Activated naive CD4-positive, alpha-beta T cell treated with anti-CD3 and anti-CD28 coated beads for 36 hours (primary cell): ENCODE results near the gene TMED6. TPM values are rescaled to one million over a fixed set of nuclear protein-coding genes. Genes with fewer than 3 reads are reported as not detected.

Experiments
- CTCF ChIA-PET: fragments of 350-600 bp; sonication (Branson Sonifier 250); formaldehyde crosslinking; loops from one replicate; lab custom pipeline; 2021; ENCODE audit warnings: antibody characterized with exemption; lab: Charles Lee
- DNase-seq: peaks from one replicate; pipeline ENCODE4 v3.0.0-alpha.2; 2020
- H3K27ac Mint-ChIP-seq: one replicate; pipeline ENCODE4 v1.8.0; 2021; ENCODE audit warnings: mild to moderate bottlenecking, mixed read lengths
- H3K27me3 Mint-ChIP-seq: one replicate; pipeline ENCODE4 v1.8.0; 2021; ENCODE audit warnings: low read depth, mixed read lengths
- H3K36me3 Mint-ChIP-seq: one replicate; pipeline ENCODE4 v1.8.0; 2021; ENCODE audit warnings: low read depth, mixed read lengths
- H3K4me1 Mint-ChIP-seq: one replicate; pipeline ENCODE4 v1.8.0; 2021; ENCODE audit warnings: low read depth, mixed read lengths
- H3K4me3 Mint-ChIP-seq: one replicate; pipeline ENCODE4 v1.8.0; 2021; ENCODE audit warnings: mild to moderate bottlenecking, moderate library complexity, mixed read lengths
- H3K9me3 Mint-ChIP-seq: one replicate; pipeline ENCODE4 v1.8.0; 2021; ENCODE audit warnings: mixed read lengths
- intact Hi-C: fragments of 100-400 bp; cut with micrococcal nuclease; formaldehyde crosslinking; loops from one replicate; pipeline ENCODE4 v1.15.1; 2023
- total RNA-seq, 2 experiments: library from RNA; stranded (reverse); gene quantifications; one replicate each; pipeline ENCODE4 v1.2.3, GENCODE V29; 2021

Gene TMED6
- total RNA-seq, 2 experiments from 2014 or later = 0.86 to 0.88 TPM

DNA sequence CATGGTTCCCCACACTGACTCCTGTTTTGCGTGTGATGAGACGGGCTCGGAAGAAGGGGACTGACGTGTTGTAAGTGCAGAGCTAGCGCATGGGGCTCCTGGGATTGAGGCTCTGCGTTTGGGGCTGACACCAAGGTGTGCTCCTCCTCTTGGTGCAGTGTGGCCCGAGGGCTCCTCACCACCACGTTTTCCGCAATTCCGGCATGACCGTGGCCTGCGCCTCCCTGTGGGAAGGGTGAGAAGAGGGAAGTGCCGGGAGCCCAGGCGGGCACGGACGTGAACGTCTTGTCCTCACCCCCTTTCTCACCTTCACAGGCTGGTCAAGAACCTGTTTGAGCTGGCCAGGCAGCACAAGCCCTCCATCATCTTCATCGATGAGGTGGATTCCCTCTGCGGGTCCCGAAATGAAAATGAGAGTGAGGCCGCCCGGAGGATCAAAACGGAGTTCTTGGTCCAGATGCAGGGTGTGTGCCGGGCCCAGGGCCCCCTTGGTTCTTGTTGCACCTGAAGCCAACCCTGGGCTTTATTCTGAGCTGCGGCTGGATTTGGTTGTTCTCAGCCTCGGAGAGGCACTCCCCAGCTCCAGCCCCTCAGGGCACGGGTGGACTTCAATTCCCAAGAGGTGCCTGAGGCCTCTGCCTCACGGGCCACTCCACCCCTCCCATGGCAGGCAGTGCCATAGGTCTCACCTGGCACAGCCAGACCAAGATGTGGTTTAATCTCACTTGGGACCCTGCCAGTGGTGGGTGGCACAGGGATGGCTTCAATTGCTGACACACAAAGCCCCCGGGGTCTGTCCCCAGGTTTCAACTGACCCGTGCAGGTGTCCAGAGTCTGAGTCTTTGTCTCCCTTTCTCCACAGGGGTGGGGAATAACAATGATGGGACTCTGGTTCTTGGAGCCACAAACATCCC, 31.5 kb downstream of the TMED6 start:
- intact Hi-C loops = no loop called here
- no peak overlapping the region for H3K4me3 Mint-ChIP-seq
- CTCF ChIA-PET = no interaction called here
- peaks cover 30% of the 10 kb centered on the region for H3K36me3 Mint-ChIP-seq
- no peaks in the 10 kb centered on the region for H3K27me3 Mint-ChIP-seq
- peaks cover 9% of the 10 kb centered on the region for H3K4me1 Mint-ChIP-seq
- no peak overlapping the region for H3K27ac Mint-ChIP-seq
- no peak for DNase-seq
- no peaks in the 10 kb centered on the region for H3K9me3 Mint-ChIP-seq

DNA sequence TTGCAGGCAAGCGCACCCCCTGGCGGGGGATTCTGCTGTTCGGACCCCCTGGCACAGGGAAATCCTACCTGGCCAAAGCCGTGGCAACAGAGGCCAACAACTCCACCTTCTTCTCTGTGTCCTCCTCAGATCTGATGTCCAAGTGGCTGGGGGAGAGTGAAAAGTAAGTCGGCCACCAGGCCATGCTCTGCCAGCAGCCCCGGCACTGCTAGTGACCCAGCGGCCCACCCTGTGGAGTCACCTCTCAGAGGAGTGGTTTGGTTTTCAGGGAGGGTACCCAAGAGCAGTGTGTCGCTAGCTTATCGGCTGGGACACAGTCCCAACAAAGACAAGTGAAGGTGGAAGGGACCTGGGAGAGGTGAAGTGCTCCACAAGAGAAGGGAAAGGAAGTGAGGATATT, 32.2 kb downstream of the TMED6 start:
- DNase-seq = no peak
- Mint-ChIP-seq H3K27me3 (no peaks in the 10 kb centered on the region), H3K4me3 (no peak overlapping the region), H3K27ac (no peak overlapping the region), H3K9me3 (no peaks in the 10 kb centered on the region), H3K36me3 (peaks cover 32% of the 10 kb centered on the region), H3K4me1 (peaks cover 11% of the 10 kb centered on the region)
- CTCF ChIA-PET = no interaction called here
- intact Hi-C loops = no loop called here

DNA sequence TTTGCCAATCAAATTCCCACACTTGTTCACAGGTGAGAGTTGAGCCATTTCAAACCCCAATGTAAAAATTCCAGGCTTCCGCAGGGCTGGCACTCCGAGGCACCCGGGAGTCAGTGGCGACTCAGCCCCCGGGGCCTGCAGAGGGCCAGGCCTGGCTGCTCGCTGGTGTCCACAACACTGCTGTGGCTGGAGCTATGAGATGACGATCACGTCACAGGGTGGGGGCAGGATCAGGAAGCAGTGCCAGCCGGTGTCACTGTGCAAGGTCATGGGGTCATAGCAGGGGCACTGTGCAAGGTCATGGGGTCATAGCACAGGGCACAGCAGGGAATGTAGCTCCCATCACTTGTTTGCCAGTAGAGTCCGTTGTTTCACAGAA, 32.7 kb downstream of the TMED6 start:
- intact Hi-C loops = no loop called here
- peaks cover 15% of the 10 kb centered on the region for H3K4me1 Mint-ChIP-seq
- CTCF ChIA-PET = interaction anchor here (1.4 kb wide), 1 partner anchor 9 kb away, joined by 3 read pairs; no protein-coding TSS in a partner anchor
- no peak for DNase-seq
- H3K4me3 Mint-ChIP-seq = no peak overlapping the region
- no peaks in the 10 kb centered on the region for H3K27me3 Mint-ChIP-seq
- H3K9me3 Mint-ChIP-seq = no peaks in the 10 kb centered on the region
- no peak overlapping the region for H3K27ac Mint-ChIP-seq
- peaks cover 34% of the 10 kb centered on the region for H3K36me3 Mint-ChIP-seq

DNA sequence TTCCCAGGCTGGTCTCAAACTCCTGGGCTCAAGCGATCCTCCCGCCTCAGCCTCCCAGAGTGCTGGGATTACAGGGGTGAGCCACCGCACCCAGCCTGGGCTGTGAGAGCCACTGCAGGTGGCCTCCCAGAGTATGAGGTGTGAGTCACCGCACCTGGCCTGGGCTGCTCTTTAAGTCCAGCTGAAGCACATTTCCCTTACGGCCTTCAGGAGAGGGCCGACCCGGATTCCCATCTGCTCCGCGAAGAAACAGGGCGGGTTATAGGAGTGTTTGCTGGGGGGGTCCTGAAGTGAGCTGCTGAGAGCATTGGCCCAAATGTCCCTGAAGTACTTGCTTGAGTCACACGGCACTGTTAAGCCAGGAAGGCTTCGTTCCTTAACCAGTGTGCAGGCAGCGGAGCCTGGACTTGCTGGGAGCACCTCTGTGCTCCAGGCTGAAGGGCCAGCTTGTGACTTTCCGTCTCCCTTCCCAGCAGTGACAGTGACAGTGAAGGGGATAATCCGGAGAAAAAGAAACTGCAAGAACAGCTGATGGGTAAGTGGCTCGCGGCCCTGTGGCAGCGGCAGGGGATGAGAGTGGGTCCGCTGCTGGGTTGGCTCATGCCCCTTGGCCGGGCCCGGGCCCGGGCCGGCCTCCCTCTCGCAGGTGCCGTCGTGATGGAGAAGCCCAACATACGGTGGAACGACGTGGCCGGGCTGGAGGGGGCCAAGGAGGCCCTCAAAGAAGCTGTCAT, 33.2 kb downstream of the TMED6 start:
- CTCF ChIA-PET = interaction anchor here (1.4 kb wide), 1 partner anchor 9 kb away, joined by 3 read pairs; no protein-coding TSS in a partner anchor
- H3K9me3 Mint-ChIP-seq = no peaks in the 10 kb centered on the region
- H3K27ac Mint-ChIP-seq = no peak overlapping the region
- no peaks in the 10 kb centered on the region for H3K27me3 Mint-ChIP-seq
- intact Hi-C loops = no loop called here
- DNase-seq = no peak
- peaks cover 34% of the 10 kb centered on the region for H3K36me3 Mint-ChIP-seq
- H3K4me1 Mint-ChIP-seq = peaks cover 20% of the 10 kb centered on the region
- H3K4me3 Mint-ChIP-seq = no peak overlapping the region

DNA sequence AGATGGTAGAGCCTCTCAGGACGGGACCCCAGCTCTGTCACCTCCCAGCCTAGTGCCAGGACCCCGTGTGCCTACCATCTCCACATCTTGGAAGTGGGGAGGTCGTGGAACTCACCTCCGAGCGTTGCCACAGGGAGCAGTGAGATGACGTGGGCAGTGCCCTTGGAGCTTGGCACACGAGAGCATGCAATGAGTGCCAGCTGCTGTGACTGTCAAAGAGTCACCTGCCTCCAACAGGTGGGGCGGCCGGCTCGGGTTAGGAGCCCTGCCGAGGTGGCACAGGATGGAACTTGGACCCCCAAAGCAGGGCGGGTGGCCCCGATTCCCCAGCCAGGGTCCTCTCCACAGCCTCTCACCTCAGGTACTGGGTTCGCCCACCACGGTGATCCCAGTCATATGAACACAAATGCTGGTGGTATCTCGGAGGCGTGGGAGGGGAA, 35.0 kb downstream of the TMED6 start:
- no peak for DNase-seq
- no peak overlapping the region for H3K4me3 Mint-ChIP-seq
- CTCF ChIA-PET = interaction anchor here (0.8 kb wide), 1 partner anchor 12 kb away, joined by 3 read pairs; no protein-coding TSS in a partner anchor
- no peaks in the 10 kb centered on the region for H3K9me3 Mint-ChIP-seq
- H3K4me1 Mint-ChIP-seq = peaks cover 24% of the 10 kb centered on the region
- intact Hi-C loops = no loop called here
- H3K36me3 Mint-ChIP-seq = peaks cover 22% of the 10 kb centered on the region
- H3K27ac Mint-ChIP-seq = no peak overlapping the region
- H3K27me3 Mint-ChIP-seq = no peaks in the 10 kb centered on the region

DNA sequence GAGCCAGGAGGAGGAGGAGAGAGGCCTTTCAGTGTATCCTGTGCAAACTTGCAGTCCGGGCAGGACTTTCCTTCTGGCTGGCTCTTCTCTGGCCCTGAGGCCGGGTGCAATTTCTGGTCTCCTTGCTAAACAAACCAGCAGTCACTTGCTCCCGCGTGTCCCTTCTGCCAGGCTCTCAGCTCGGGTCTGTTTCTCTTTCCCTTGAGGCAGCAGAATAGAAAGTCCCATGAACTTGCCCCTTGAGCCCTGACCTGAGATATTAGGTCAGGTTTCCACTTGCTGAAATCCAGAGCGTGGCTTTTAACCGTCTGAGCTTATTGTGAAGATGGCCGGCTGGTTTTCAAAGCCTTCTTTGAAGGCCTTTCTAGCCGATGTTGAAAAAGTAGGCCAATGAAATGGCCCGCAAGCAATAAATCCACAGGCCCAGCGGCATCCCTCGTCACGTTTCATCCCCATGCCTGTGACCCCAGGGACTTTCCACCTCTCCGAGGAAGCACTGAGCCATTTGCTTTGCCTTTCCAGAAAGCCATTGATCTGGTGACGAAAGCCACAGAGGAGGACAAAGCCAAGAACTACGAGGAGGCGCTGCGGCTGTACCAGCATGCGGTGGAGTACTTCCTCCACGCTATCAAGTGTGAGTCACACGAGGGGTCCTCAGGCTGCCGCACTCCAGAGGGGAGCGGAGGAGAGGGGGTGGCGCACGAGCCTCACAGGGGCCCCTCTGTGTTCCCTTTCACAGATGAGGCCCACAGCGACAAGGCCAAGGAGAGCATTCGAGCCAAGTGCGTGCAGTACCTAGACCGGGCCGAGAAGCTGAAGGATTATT, 35.9 kb downstream of the TMED6 start:
- Mint-ChIP-seq H3K27ac (no peak overlapping the region), H3K4me1 (peaks cover 25% of the 10 kb centered on the region), H3K27me3 (no peaks in the 10 kb centered on the region), H3K4me3 (no peak overlapping the region), H3K36me3 (peaks cover 21% of the 10 kb centered on the region), H3K9me3 (no peaks in the 10 kb centered on the region)
- intact Hi-C loops = no loop called here
- CTCF ChIA-PET = interaction anchor here (0.8 kb wide), 1 partner anchor 13 kb away, joined by 3 read pairs; no protein-coding TSS in a partner anchor
- DNase-seq = no peak

DNA sequence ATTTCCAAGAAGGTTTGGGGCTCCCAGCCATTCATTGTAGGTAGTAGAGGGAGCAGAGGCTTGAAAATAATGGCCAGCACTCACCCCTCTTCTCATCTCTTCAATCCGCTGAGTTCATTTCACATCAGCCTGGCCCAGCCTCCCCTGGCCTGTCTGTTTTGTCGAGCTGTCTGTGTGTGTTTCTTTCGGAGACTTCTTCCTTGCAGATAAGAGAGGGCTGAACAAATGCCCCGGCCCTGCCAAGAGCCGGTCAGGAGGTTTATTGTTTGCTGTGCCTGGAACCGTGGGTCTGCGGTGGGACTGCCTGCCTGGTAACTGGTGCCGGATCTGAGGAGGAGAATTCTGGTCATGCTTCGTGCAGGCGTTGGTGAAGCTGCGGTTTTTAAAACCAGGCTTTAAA, 37.1 kb downstream of the TMED6 start:
- H3K4me1 Mint-ChIP-seq = peaks cover 31% of the 10 kb centered on the region
- no peak for DNase-seq
- intact Hi-C loops = no loop called here
- peaks cover 19% of the 10 kb centered on the region for H3K36me3 Mint-ChIP-seq
- no peaks in the 10 kb centered on the region for H3K27me3 Mint-ChIP-seq
- no peaks in the 10 kb centered on the region for H3K9me3 Mint-ChIP-seq
- H3K4me3 Mint-ChIP-seq = no peak overlapping the region
- CTCF ChIA-PET = no interaction called here
- no peak overlapping the region for H3K27ac Mint-ChIP-seq

DNA sequence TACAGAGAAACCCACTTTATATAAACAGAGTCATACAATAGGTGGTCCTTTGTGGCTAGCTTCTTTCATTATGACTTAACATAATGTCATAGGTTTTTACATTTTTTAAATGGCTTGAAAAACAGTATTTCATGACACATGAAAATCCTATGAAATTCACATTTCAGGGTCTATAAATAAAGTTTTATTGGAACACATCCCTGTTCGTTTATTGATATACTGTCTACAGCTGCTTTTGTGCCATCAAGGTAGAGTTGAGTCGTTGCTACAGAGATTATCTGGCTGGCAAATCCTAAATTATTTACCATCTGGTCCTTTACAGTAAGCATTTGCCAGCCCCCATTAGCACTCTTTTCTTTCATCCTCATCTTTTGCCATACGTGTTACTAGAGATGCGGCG, 38.1 kb downstream of the TMED6 start:
- Mint-ChIP-seq H3K27ac (no peak overlapping the region), H3K4me3 (peak overlapping the region; percentile 41), H3K4me1 (peaks cover 31% of the 10 kb centered on the region), H3K36me3 (peaks cover 17% of the 10 kb centered on the region), H3K9me3 (no peaks in the 10 kb centered on the region), H3K27me3 (no peaks in the 10 kb centered on the region)
- CTCF ChIA-PET = interaction anchor here (0.7 kb wide), 1 partner anchor 25 kb away, joined by 3 read pairs; no protein-coding TSS in a partner anchor
- DNase-seq = no peak
- intact Hi-C loops = no loop called here

DNA sequence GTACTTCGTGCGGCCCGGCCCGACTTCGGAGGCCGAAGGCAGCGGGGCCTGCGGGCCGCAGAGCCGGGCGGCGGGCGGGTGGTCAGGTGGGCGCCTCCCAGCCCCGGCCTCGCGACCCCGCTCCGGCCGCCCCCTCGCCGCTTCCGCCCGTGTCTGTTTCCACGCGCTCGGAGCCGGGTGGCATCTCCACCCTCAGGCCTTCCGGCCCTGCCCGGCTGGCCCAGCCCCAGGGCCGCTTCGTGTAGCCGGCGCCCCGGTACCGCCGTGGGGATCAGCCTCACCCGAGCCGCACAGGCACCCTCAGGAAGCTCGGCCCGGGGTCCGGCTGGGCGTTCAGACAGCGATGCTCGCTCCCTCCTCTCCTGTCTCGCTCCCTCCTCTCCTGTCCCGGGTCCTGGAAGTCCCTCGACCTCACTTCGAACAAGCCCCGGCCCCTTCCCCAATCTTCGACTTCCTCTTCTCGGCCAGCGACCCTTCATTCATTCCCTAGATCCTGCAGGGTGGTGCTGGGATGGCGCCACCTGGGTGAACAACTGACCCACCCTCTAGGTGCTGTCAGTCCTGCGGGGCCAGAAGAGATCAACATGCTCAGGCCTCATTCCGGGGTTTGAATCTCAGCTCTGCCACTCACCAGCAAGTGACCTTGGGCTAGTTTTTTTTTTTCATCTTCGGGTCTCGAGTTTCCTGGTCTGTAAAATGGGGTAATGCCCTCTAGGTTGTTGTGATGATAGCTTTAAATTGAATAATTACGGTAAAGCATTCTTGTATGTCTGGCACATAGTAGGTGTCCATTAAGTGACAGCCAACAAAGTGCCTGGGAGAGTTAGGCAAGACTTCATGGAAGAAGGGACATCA, 39.8 kb downstream of the TMED6 start:
- intact Hi-C loops = loop anchor here (1.0 kb wide), 8 partner anchors 19 to 464 kb away; partner anchors contain the start of genes CHTF8, COG8, NIP7 and NOB1
- CTCF ChIA-PET = interaction anchor here (0.6 to 1.4 kb wide), 4 partner anchors 12 to 201 kb away, joined by 3 to 6 read pairs (median 4); no protein-coding TSS in a partner anchor
- peak overlapping the region; percentile 94 for H3K4me3 Mint-ChIP-seq
- H3K27ac Mint-ChIP-seq = peak overlapping the region; percentile 84
- H3K36me3 Mint-ChIP-seq = peaks cover 15% of the 10 kb centered on the region
- H3K27me3 Mint-ChIP-seq = no peaks in the 10 kb centered on the region
- H3K9me3 Mint-ChIP-seq = no peaks in the 10 kb centered on the region
- peak; percentile 38 for DNase-seq
- H3K4me1 Mint-ChIP-seq = peaks cover 31% of the 10 kb centered on the region

DNA sequence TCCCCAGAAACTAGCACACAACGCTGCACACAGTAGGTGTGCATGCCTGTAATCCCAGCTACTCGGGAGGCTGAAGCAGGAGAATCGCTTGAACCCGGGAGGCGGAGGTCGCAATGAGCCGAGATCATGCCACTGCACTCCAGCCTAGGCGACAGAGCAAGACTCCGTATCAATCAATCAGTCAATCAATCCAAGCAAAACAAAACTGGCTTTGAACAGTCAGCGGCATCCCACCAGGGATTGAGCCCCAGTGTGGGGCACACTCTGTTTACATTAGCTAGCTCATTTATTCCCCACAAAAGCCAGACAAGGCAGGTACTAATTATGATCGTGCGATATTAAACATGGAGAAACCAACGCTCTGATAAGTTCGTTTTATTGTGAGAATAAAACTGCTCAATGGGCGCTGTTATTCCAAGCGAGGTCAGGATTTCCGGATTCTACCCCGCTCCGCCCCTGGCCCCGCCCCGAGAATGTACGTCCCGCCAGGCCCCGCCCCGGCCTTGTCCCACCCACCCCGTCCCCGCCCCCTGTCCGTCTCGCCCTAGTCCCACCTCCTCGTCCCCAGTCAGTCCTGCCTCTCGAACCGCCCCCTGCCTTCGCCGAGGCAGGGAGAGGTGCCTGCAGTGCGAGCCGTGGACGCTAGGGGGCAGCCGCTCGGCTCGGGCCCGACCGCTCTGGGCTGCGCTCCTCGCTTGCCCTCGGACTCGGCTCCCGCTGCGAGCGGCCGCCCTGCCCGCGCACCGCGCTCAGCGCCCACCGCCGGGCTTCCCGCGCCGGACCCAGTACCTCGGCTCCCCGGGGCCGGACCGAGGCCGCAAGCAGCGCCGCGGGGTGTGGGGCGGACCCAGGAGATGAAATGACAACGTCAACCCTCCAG, 40.7 kb downstream of the TMED6 start, which contains the start of gene VPS4A:
Gene VPS4A (plus strand): TSS at position 698 of the 880 bp plus-strand sequence. CDS start 162 bp downstream, at position 860.
- Mint-ChIP-seq H3K27ac (peak within 1 kb of the TSS; percentile 84), H3K4me3 (peak within 1 kb of the TSS; percentile 94), H3K9me3 (no peaks in the 10 kb centered on the region), H3K4me1 (peaks cover 31% of the 10 kb centered on the region), H3K36me3 (peaks cover 8% of the 10 kb centered on the region), H3K27me3 (no peaks in the 10 kb centered on the region)
- CTCF ChIA-PET = interaction anchor here (0.6 to 0.9 kb wide), 2 partner anchors 149 to 425 kb away, joined by 4 read pairs; no protein-coding TSS in a partner anchor
- DNase-seq = peak; percentile 98
- intact Hi-C loops = loop anchor here (1.0 kb wide), 8 partner anchors 19 to 464 kb away; partner anchors contain the start of genes CHTF8, COG8, NIP7 and NOB1
